Measurements from ENCODE around the gene ACOD1.

ACOD1 gene

GRCh38 chr13:76971851-76972829 lies 23.8 kb downstream of the ACOD1 start:
- no peaks in the 10 kb centered on the region for H3K4me1 ChIP-seq (ENCODE audit: insufficient read depth, low read length)
- H4K20me1 ChIP-seq (ENCODE audit: insufficient read depth, low read length), result no peaks in the 10 kb centered on the region
- no peaks in the 10 kb centered on the region for H3K36me3 ChIP-seq (ENCODE audit: insufficient read depth, low read length)
- no peak for TF ChIP-seq CTCF (IDR thresholded peaks at IDR 0.05; ENCODE audit: borderline replicate concordance, extremely low read depth, low read length, poor library complexity, severe bottlenecking)
- TF ChIP-seq EZH2 (IDR thresholded peaks at IDR 0.05; ENCODE audit: borderline replicate concordance, low read depth, low read length, severe bottlenecking), result no peak
- H3K9me3 ChIP-seq (ENCODE audit: insufficient read depth, low read length, severe bottlenecking), result no peaks in the 10 kb centered on the region
- no peak overlapping the region for H3K4me3 ChIP-seq (ENCODE audit: low read depth in 1 of 2, low read length in 2 of 2)
- H3K9ac ChIP-seq (ENCODE audit: low read depth, low read length), result no peak overlapping the region
- H3K4me2 ChIP-seq (ENCODE audit: insufficient read depth, low read length), result no peak overlapping the region
- DNase-seq, result no peak
- ATAC-seq (ENCODE audit: insufficient read depth, low read depth), result no peak
- peaks cover 4% of the 10 kb centered on the region for H3K27me3 ChIP-seq (ENCODE audit: insufficient read depth, low read length, poor library complexity)
- no peaks in the 10 kb centered on the region for H3K79me2 ChIP-seq (ENCODE audit: insufficient read depth, low read length)
- peak overlapping the region; percentile 33; the same call in 1 of the 2 replicates for H2AFZ ChIP-seq (ENCODE audit: low read depth, low read length)
- H3K27ac ChIP-seq (ENCODE audit: low read length), result no peak overlapping the region

DNA sequence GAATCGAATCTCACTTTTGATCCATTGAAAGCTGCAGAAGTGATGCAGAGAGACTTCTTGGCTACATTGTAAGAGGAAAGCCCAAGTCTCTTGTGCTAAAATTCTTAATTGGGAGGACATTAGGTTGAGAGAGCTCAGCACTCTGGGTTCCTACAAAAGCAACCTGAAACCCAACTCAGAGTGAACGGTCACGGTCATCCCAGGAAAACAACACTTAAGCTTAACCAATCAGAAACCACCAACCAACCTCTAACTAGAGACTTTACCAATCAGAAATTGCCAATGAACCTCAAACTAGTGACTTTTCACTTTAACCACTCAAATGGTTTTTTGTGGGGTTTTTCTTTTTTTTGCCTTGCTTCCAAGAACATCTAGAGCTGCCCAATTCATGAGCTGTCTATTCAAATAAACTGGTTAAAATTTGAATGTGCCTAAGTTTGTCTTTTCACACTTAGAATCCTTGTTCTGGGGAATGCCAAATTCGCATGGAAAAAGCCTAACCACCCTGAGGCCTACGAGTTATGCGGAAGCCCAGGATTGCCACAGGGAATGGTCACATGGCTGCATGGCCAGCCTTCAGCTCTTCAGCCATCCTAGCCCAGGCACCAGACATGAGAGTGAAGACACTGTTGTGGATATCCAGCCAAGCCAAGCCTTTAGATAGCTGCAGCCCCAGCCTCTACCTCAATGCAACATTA lies 25.8 kb downstream of the ACOD1 start:
- H3K36me3 ChIP-seq (ENCODE audit: insufficient read depth, low read length), result no peaks in the 10 kb centered on the region
- H3K79me2 ChIP-seq (ENCODE audit: insufficient read depth, low read length), result no peaks in the 10 kb centered on the region

GRCh38 chr13:76974618-76974975 lies 26.3 kb downstream of the ACOD1 start:
- Histone ChIP-seq H3K4me3 (ENCODE audit: low read depth in 1 of 2, low read length in 2 of 2) (no peak overlapping the region), H3K27ac (ENCODE audit: low read length) (no peak overlapping the region), H2AFZ (ENCODE audit: low read depth, low read length) (no peak overlapping the region), H3K36me3 (ENCODE audit: insufficient read depth, low read length) (no peaks in the 10 kb centered on the region), H3K4me2 (ENCODE audit: insufficient read depth, low read length) (no peak overlapping the region), H3K79me2 (ENCODE audit: insufficient read depth, low read length) (no peaks in the 10 kb centered on the region), H3K27me3 (ENCODE audit: insufficient read depth, low read length, poor library complexity) (peaks cover 13% of the 10 kb centered on the region), H3K9ac (ENCODE audit: low read depth, low read length) (no peak overlapping the region), H3K4me1 (ENCODE audit: insufficient read depth, low read length) (no peaks in the 10 kb centered on the region), H4K20me1 (ENCODE audit: insufficient read depth, low read length) (no peaks in the 10 kb centered on the region), H3K9me3 (ENCODE audit: insufficient read depth, low read length, severe bottlenecking) (no peaks in the 10 kb centered on the region)
- TF ChIP-seq CTCF (IDR thresholded peaks at IDR 0.05; ENCODE audit: borderline replicate concordance, extremely low read depth, low read length, poor library complexity, severe bottlenecking) (no peak), EZH2 (IDR thresholded peaks at IDR 0.05; ENCODE audit: borderline replicate concordance, low read depth, low read length, severe bottlenecking) (no peak)
- no peak for ATAC-seq (ENCODE audit: insufficient read depth, low read depth)
- no peak for DNase-seq

More for the DNA sequence above, 25.8 kb downstream of the ACOD1 start:
- no peak overlapping the region for H2AFZ ChIP-seq (ENCODE audit: low read depth, low read length)
- H3K4me2 ChIP-seq (ENCODE audit: insufficient read depth, low read length), result no peak overlapping the region
- H3K4me1 ChIP-seq (ENCODE audit: insufficient read depth, low read length), result no peaks in the 10 kb centered on the region
- H3K9me3 ChIP-seq (ENCODE audit: insufficient read depth, low read length, severe bottlenecking), result no peaks in the 10 kb centered on the region
- H3K9ac ChIP-seq (ENCODE audit: low read depth, low read length), result no peak overlapping the region
- no peak overlapping the region for H3K27ac ChIP-seq (ENCODE audit: low read length)
- peaks cover 13% of the 10 kb centered on the region for H3K27me3 ChIP-seq (ENCODE audit: insufficient read depth, low read length, poor library complexity)
- ATAC-seq (ENCODE audit: insufficient read depth, low read depth), result no peak
- TF ChIP-seq EZH2 (IDR thresholded peaks at IDR 0.05; ENCODE audit: borderline replicate concordance, low read depth, low read length, severe bottlenecking), result no peak
- no peak for TF ChIP-seq CTCF (IDR thresholded peaks at IDR 0.05; ENCODE audit: borderline replicate concordance, extremely low read depth, low read length, poor library complexity, severe bottlenecking)
- no peaks in the 10 kb centered on the region for H4K20me1 ChIP-seq (ENCODE audit: insufficient read depth, low read length)
- DNase-seq, result no peak
- no peak overlapping the region for H3K4me3 ChIP-seq (ENCODE audit: low read depth in 1 of 2, low read length in 2 of 2)
